Neural cell (in vitro differentiated cells): Measurements from ENCODE around the gene PYGM. TPM values are rescaled to one million over a fixed set of nuclear protein-coding genes. Genes with fewer than 3 reads are reported as not detected.

Source experiments
- H2AFZ ChIP-seq: fragments of 200-600, 300-800 bp; sonication (generic), shearing (Covaris generic); 2 replicates; pipeline ENCODE4 v1.6.0; 2014; ENCODE audit warnings: low read depth, mild to moderate bottlenecking, antibody characterized with exemption, low read length, moderate library complexity
- H3F3A ChIP-seq: fragments of 200-600 bp; shearing (Covaris generic); 2 replicates; pipeline ENCODE4 v1.6.1; 2016; ENCODE audit warnings: mild to moderate bottlenecking, moderate library complexity, mixed read lengths, antibody characterized with exemption, low read length; ENCODE audit not compliant: insufficient read depth, poor library complexity, severe bottlenecking
- H3K27ac ChIP-seq: fragments of 200-600, 300-800 bp; sonication (generic), shearing (Covaris generic); 2 replicates; pipeline ENCODE4 v1.5.1; 2014; ENCODE audit warnings: mild to moderate bottlenecking, low read length, moderate library complexity
- H3K27me3 ChIP-seq: fragments of 300-800, 200-600 bp; sonication (generic), shearing (Covaris generic); 2 replicates; pipeline ENCODE4 v1.6.0; 2014; ENCODE audit warnings: mild to moderate bottlenecking, low read depth, low read length, moderate library complexity; ENCODE audit not compliant: insufficient read depth
- H3K36me3 ChIP-seq: fragments of 300-800, 200-600 bp; sonication (generic), shearing (Covaris generic); 2 replicates; pipeline ENCODE4 v1.5.1; 2014; ENCODE audit warnings: mild to moderate bottlenecking, antibody characterized with exemption, low read length, moderate library complexity; ENCODE audit not compliant: insufficient read depth
- H3K4me2 ChIP-seq: fragments of 300-800, 200-600 bp; sonication (generic), shearing (Covaris generic); 2 replicates; pipeline ENCODE4 v1.6.0; 2014; ENCODE audit warnings: mild to moderate bottlenecking, low read length
- H3K4me3 ChIP-seq: fragments of 300-800, 200-600 bp; sonication (generic), shearing (Covaris generic); 2 replicates; pipeline ENCODE4 v1.5.1; 2014; ENCODE audit warnings: mild to moderate bottlenecking, low read length, moderate library complexity
- H3K79me2 ChIP-seq: fragments of 200-600 bp; shearing (Covaris generic); replicated peaks from 2 replicates; pipeline ENCODE4 v1.6.0; 2014; ENCODE audit warnings: mild to moderate bottlenecking, low read length, moderate library complexity; ENCODE audit not compliant: insufficient read depth
- H3K9ac ChIP-seq: fragments of 300-800, 200-600 bp; sonication (generic), shearing (Covaris generic); 2 replicates; pipeline ENCODE4 v1.6.1; 2016; ENCODE audit warnings: mild to moderate bottlenecking, low read length, mixed read lengths
- H3K9me2 ChIP-seq: fragments of 200-600 bp; shearing (Covaris generic); 2 replicates; pipeline ENCODE4 v1.6.1; 2016; ENCODE audit warnings: mild to moderate bottlenecking, low read length, mixed read lengths; ENCODE audit not compliant: insufficient read depth
- H3K9me3 ChIP-seq: fragments of 200-600, 300-800 bp; sonication (generic), shearing (Covaris generic); 2 replicates; pipeline ENCODE4 v1.6.1; 2016; ENCODE audit warnings: mild to moderate bottlenecking, mixed run types, low read length, moderate library complexity, mixed read lengths
- H4K20me1 ChIP-seq: fragments of 200-600 bp; shearing (Covaris generic); 2 replicates; pipeline ENCODE4 v1.6.1; 2016; ENCODE audit warnings: mild to moderate bottlenecking, mixed run types; ENCODE audit not compliant: insufficient read depth
- CTCF ChIP-seq: fragments of 450-650 bp; IDR thresholded peaks from 2 replicates; pipeline ENCODE4 v1.5.1; 2014; ENCODE audit warnings: antibody characterized with exemption, mild to moderate bottlenecking, moderate library complexity; ENCODE audit not compliant: poor library complexity, severe bottlenecking
- EP300 ChIP-seq: fragments of 450-650 bp; conservative IDR thresholded peaks from 2 replicates; pipeline ENCODE4 v1.6.1; 2014; ENCODE audit warnings: antibody characterized with exemption, mild to moderate bottlenecking, moderate library complexity; ENCODE audit not compliant: poor library complexity, severe bottlenecking
- EZH2 ChIP-seq: fragments of 200-600, 300-800 bp; shearing (Covaris generic), sonication (generic); IDR thresholded peaks from 2 replicates; pipeline ENCODE4 v1.6.1; 2014; ENCODE audit warnings: antibody characterized with exemption, low read length, borderline replicate concordance, mild to moderate bottlenecking; ENCODE audit not compliant: insufficient read depth, poor library complexity, severe bottlenecking
- MXI1 ChIP-seq: fragments of 450-650 bp; conservative IDR thresholded peaks from 2 replicates; pipeline ENCODE4 v1.6.1; 2014; ENCODE audit warnings: antibody characterized with exemption, mild to moderate bottlenecking; ENCODE audit not compliant: poor library complexity, severe bottlenecking
- POLR2AphosphoS5 ChIP-seq: IDR thresholded peaks from 2 replicates; pipeline ENCODE4 v1.6.1; 2012
- RAD21 ChIP-seq: fragments of 450-650 bp; conservative IDR thresholded peaks from 2 replicates; pipeline ENCODE4 v1.6.1; 2014; ENCODE audit warnings: antibody characterized with exemption, mild to moderate bottlenecking, moderate library complexity
- REST ChIP-seq: IDR thresholded peaks from 2 replicates; pipeline ENCODE4 v1.6.1; 2012; ENCODE audit warnings: borderline replicate concordance
- SMC3 ChIP-seq: fragments of 450-650 bp; conservative IDR thresholded peaks from 2 replicates; pipeline ENCODE4 v1.6.1; 2014; ENCODE audit warnings: antibody characterized with exemption, mild to moderate bottlenecking, moderate library complexity; ENCODE audit not compliant: poor library complexity
- TAF1 ChIP-seq: IDR thresholded peaks from 2 replicates; pipeline ENCODE4 v1.6.1; 2012; ENCODE audit warnings: low read depth
- polyA plus RNA-seq: library from polyadenylated mRNA; depleted of rRNA; stranded (reverse); fragments of >200 nt; gene quantifications from 2 replicates; pipeline ENCODE4 v1.2.3, GENCODE V29; 2014

PYGM gene
- polyA plus RNA-seq, 1 donor from 2014 or later: 0.43 TPM

DNA sequence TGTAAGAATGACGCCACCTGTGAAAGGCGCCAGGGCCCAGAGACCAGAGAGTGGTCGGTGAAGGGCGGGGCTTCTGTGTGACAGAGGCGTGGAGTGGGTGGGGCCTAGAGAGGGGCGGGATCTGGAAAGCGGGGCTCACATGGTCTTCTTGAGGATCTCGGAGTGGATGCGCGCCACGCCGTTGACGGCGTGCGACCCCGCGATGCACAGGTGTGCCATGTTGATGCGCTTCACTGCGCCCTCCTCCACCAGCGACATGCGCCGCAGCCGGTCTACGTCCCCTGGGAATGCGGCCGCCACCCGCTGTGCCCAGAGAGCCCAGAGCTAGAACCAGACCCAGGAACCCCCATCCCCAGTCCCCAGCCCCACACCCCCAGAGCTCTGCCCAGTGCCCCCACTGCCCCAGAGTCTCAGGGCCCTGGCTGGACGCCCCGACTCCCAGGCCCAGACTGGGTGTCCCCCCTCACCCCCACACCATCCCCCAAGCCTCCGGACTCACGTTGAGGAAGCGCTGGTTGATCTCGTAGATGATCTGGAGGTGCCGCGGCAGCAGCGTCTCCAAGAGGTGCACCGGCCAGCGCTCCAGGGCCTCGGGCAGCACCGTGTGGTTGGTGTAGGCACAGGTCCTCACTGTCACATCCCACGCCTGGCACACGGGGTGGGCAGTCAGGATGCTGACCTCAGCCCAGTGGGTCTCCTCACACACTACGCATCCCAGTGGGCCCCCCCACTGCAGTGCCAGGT, 6.2 kb downstream of the PYGM start:
- no peaks in the 10 kb centered on the region for H3K27me3 ChIP-seq
- no peaks in the 10 kb centered on the region for H3K9me3 ChIP-seq
- H3K79me2 ChIP-seq: no peaks in the 10 kb centered on the region
- H4K20me1 ChIP-seq: no peaks in the 10 kb centered on the region
- H2AFZ ChIP-seq: no peak overlapping the region
- no peaks in the 10 kb centered on the region for H3F3A ChIP-seq
- no peaks in the 10 kb centered on the region for H3K9me2 ChIP-seq
- no peak for TF ChIP-seq TAF1
- TF ChIP-seq SMC3: no peak
- TF ChIP-seq CTCF: no peak
- TF ChIP-seq EZH2: no peak
- TF ChIP-seq EP300: no peak
- TF ChIP-seq RAD21: no peak
- TF ChIP-seq POLR2AphosphoS5: no peak
- TF ChIP-seq MXI1: no peak
- no peak for TF ChIP-seq REST
- no peak overlapping the region for H3K9ac ChIP-seq
- H3K4me2 ChIP-seq: no peak overlapping the region
- no peaks in the 10 kb centered on the region for H3K36me3 ChIP-seq
- no peak overlapping the region for H3K4me3 ChIP-seq
- no peak overlapping the region for H3K27ac ChIP-seq

DNA sequence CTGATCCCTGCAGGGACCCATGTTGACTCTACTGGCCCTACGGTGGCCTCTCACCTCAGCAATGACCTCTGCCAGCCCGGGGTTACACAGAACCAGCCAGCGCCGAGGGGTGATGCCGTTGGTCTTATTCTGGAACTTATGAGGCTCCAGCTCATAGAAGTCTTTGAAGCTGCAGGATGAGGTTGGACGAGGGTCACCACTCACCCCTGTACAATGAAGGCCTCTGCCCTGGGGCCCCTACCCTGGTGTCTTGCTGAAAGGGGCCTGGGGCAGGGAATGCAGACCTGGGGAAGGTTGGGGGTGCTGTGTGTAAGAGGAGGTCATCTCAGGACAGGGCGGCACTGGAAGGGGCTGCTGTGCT, 6.8 kb downstream of the PYGM start:
- H3K36me3 ChIP-seq: no peaks in the 10 kb centered on the region
- no peaks in the 10 kb centered on the region for H3K79me2 ChIP-seq
- no peaks in the 10 kb centered on the region for H4K20me1 ChIP-seq
- H3K27me3 ChIP-seq: no peaks in the 10 kb centered on the region
- H3K4me3 ChIP-seq: no peak overlapping the region
- H3K9me2 ChIP-seq: no peaks in the 10 kb centered on the region
- no peak overlapping the region for H2AFZ ChIP-seq
- no peak overlapping the region for H3K27ac ChIP-seq
- H3F3A ChIP-seq: no peaks in the 10 kb centered on the region
- TF ChIP-seq RAD21 (no peak), POLR2AphosphoS5 (no peak), EZH2 (no peak), SMC3 (no peak), REST (no peak), CTCF (no peak), EP300 (no peak), TAF1 (no peak), MXI1 (no peak)
- H3K9ac ChIP-seq: no peak overlapping the region
- H3K9me3 ChIP-seq: no peaks in the 10 kb centered on the region
- H3K4me2 ChIP-seq: no peak overlapping the region
